C4-2B (cell line): ENCODE data around the gene GSTA2.

Experiments
- ZFX ChIP-seq: fragments of 450-650 bp; IDR thresholded peaks from 2 replicates; pipeline ENCODE4 v1.6.1; 2017
- TF ChIP-seq, protein P1 (sequence below): fragments of 450-650 bp; conservative IDR thresholded peaks from 2 replicates; pipeline ENCODE4 v1.5.1; 2017; ENCODE audit warnings: mild to moderate bottlenecking

DNA sequence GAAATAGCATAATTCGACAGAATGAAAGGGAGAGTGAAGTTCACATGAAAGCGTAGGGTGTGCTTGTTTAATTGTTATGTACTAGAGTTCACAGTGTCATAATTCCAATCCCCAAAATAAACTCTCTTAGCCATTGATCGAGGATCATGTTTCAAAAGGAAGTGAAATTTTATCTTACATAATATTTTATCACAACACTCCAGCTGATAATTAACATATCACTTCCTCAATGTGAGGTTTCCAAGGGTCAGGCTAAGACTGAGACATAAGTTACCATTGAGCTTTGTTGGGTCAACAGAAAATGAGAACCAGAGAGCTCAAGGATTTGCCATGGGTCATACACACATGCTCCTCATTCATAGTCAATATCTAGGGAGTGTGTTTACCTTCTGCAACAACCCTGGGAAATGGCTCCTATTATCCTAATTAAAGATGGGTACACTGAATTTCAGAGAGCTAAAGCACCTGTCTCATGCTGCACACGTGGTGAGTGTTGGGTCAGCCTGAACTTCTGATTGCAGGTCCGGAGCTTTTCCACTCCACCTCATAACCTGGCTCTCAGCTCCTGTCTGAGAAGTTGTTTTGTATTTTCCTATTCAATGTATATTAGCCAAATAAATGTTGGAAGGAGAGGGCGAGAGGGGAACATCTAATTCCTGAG lies 3.0 kb downstream of the GSTA2 start:
- TF ChIP-seq, protein P1, sequence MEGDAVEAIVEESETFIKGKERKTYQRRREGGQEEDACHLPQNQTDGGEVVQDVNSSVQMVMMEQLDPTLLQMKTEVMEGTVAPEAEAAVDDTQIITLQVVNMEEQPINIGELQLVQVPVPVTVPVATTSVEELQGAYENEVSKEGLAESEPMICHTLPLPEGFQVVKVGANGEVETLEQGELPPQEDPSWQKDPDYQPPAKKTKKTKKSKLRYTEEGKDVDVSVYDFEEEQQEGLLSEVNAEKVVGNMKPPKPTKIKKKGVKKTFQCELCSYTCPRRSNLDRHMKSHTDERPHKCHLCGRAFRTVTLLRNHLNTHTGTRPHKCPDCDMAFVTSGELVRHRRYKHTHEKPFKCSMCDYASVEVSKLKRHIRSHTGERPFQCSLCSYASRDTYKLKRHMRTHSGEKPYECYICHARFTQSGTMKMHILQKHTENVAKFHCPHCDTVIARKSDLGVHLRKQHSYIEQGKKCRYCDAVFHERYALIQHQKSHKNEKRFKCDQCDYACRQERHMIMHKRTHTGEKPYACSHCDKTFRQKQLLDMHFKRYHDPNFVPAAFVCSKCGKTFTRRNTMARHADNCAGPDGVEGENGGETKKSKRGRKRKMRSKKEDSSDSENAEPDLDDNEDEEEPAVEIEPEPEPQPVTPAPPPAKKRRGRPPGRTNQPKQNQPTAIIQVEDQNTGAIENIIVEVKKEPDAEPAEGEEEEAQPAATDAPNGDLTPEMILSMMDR: no peak
- TF ChIP-seq ZFX: no peak
